Lung (tissue), 12 donors: ENCODE data around the gene DCUN1D3. TPM values are rescaled to one million over a fixed set of nuclear protein-coding genes. Genes with fewer than 3 reads are reported as not detected.

Experiments used
- ATAC-seq: fragments of 200-7000 bp; cut with Tn5 transposase; one replicate; pipeline ENCODE4 v1.9.1; 2020; ENCODE audit warnings: moderate number of reproducible peaks; ENCODE audit not compliant: insufficient read depth, low FRiP score
- DNase-seq, 3 donors: peaks; one replicate each; pipeline ENCODE4 v3.0.0-alpha.2; 2013 to 2017
- H3K27ac ChIP-seq, 2 donors: one replicate each; pipeline ENCODE4 v1.5.1; 2013; ENCODE audit warnings: mild to moderate bottlenecking in 2 of 2, moderate library complexity in 2 of 2, control low read depth in 1 of 2, inconsistent platforms in 1 of 2, low read depth in 1 of 2, low read length in 1 of 2
- H3K27me3 ChIP-seq, 3 donors: one replicate each; pipeline ENCODE4 v1.5.1; 2013; ENCODE audit warnings: low read length in 2 of 3; ENCODE audit not compliant: control insufficient read depth in 3 of 3, insufficient read depth in 3 of 3
- H3K36me3 ChIP-seq, 4 donors: one replicate each; pipeline ENCODE4 v1.5.1; 2013; ENCODE audit warnings: low read length in 4 of 4, mild to moderate bottlenecking in 1 of 4, moderate library complexity in 1 of 4; ENCODE audit not compliant: control insufficient read depth in 4 of 4, insufficient read depth in 4 of 4
- H3K4me1 ChIP-seq, 5 donors: one replicate each; pipeline ENCODE4 v1.5.1; 2013; ENCODE audit warnings: low read length in 5 of 5, mild to moderate bottlenecking in 2 of 5, moderate library complexity in 1 of 5; ENCODE audit not compliant: control insufficient read depth in 5 of 5, insufficient read depth in 5 of 5
- H3K4me3 ChIP-seq: one replicate; pipeline ENCODE4 v1.5.1; 2013; ENCODE audit warnings: mild to moderate bottlenecking, control low read depth, moderate library complexity
- H3K9ac ChIP-seq, 2 donors: one replicate each; pipeline ENCODE4 v1.5.1; 2013; ENCODE audit warnings: low read length in 2 of 2, control low read depth in 1 of 2; ENCODE audit not compliant: insufficient read depth in 1 of 2
- H3K9me3 ChIP-seq, 4 donors: one replicate each; pipeline ENCODE4 v1.5.1; 2013; ENCODE audit warnings: low read length in 3 of 4, mild to moderate bottlenecking in 1 of 4, moderate library complexity in 1 of 4; ENCODE audit not compliant: control insufficient read depth in 4 of 4, insufficient read depth in 3 of 4
- CTCF ChIP-seq: IDR thresholded peaks from 2 replicates; pipeline ENCODE4 v1.5.1; 2012; ENCODE audit warnings: mild to moderate bottlenecking; ENCODE audit errors: control extremely low read depth, extremely low read depth
- WGBS, 2 donors: extraction: QIAGEN DNeasy Blood & Tissue Kit; methylation state at CpG; one replicate each; pipeline ENCODE4 v1.1.7; 2013; 5-methylcytosine and 5-hydroxymethylcytosine counted together
- polyA plus RNA-seq, 2 donors: library from polyadenylated mRNA; stranded (reverse); fragments of 200-250 nt; gene quantifications; one replicate each; pipeline ENCODE4 v1.2.1, GENCODE V29; 2013
- total RNA-seq, 2 donors: library from RNA; depleted of rRNA in 1 of 2; stranded (reverse); fragments of >200 nt in 1 of 2; gene quantifications; one replicate each; pipeline ENCODE4 v1.2.1, GENCODE V29; 2014 to 2021
- donor health status: control.
- donor health status: control.
- donor health status: Bipolar disorder and iron deficiency.
- donor health status: healthy.
- donor health status: DM: yes; HTN: yes; CAD: no.

The DCUN1D3 gene
- total and polyA plus RNA-seq, 4 donors = 6.1 to 27.8 (median 9.4) TPM

- WGBS, 2 donors = 41 to 70% methylated on average over 3 of the region's 3 CpGs
- H3K27ac ChIP-seq = peak overlapping the region; percentile 88 to 92
- no peak overlapping the region for H3K4me3 ChIP-seq
- no peak for TF ChIP-seq CTCF
- no peak for DNase-seq
- H3K9ac ChIP-seq = no peak overlapping the region
- ATAC-seq = no peak
- H3K27me3 ChIP-seq = no peaks in the 10 kb centered on the region
- peaks cover 8 to 30% (median 13%) of the 10 kb centered on the region in 5 donors for H3K4me1 ChIP-seq
- no peaks in the 10 kb centered on the region for H3K9me3 ChIP-seq
- H3K36me3 ChIP-seq = peaks cover 2 to 13% (median 8%) of the 10 kb centered on the region in 4 donors
These were observed 49.2 kb downstream of the DCUN1D3 start for GRCh38 chr16:20850981-20851380.

- ATAC-seq (peak; percentile 53), DNase-seq (peak; percentile 74 to 80 (median 78))
- 27 to 33% methylated on average over 6 of the region's 6 CpGs for WGBS, 2 donors
- Histone ChIP-seq H3K9me3 (no peaks in the 10 kb centered on the region), H3K36me3 (peaks cover 0 to 16% (median 2%) of the 10 kb centered on the region in 4 donors), H3K27ac (peak overlapping the region in 1 of 2 donors; percentile 39), H3K4me3 (no peak overlapping the region), H3K9ac (peak overlapping the region in 1 of 2 donors; percentile 47), H3K27me3 (no peaks in the 10 kb centered on the region), H3K4me1 (peaks cover 6 to 30% (median 13%) of the 10 kb centered on the region in 5 donors)
- TF ChIP-seq CTCF = peak; percentile 98
These were observed 50.4 kb downstream of the DCUN1D3 start for GRCh38 chr16:20849589-20850390.

DNA sequence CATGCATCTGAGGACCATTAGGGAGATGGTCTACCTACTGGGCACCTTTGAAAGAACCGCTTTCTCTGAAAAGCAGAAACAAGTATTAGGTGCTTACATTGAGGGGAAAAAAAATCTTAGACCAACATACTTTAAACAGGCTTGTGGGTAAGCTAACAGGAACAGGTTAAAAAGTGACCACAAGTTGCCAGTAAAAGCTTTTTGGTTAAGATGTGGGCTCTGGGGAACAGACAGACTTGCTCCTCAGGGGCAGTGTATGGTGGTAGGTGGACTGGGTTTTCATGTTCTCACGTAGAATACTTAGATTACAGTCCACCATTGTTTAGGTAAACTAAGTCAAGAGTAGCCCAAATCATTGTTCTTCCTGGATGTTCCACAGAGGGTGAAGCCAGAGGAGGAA, 52.6 kb downstream of the DCUN1D3 start:
- DNase-seq (no peak), ATAC-seq (no peak)
- no peaks in the 10 kb centered on the region for H3K9me3 ChIP-seq
- peaks cover 3 to 19% (median 6%) of the 10 kb centered on the region in 5 donors for H3K4me1 ChIP-seq
- H3K4me3 ChIP-seq = no peak overlapping the region
- 41 to 91% methylated on average over 2 of the region's 2 CpGs for WGBS, 2 donors
- H3K9ac ChIP-seq = no peak overlapping the region
- H3K27me3 ChIP-seq = no peaks in the 10 kb centered on the region
- TF ChIP-seq CTCF = no peak
- H3K36me3 ChIP-seq = peaks cover 0 to 20% (median 5%) of the 10 kb centered on the region in 4 donors
- no peak overlapping the region for H3K27ac ChIP-seq
